ENCODE data around the gene GYPC.

GRCh38 chr2:126638746-126639145 lies 17.2 kb upstream of the GYPC start:
- no peak for TF ChIP-seq CTCF (IDR thresholded peaks at IDR 0.05)
- TF ChIP-seq POLR2A (IDR thresholded peaks at IDR 0.05) = no peak
- TF ChIP-seq EP300 (IDR thresholded peaks at IDR 0.05) = no peak
- TF ChIP-seq POLR2AphosphoS5 (IDR thresholded peaks at IDR 0.05) = no peak
